Lower leg skin (tissue), 3 donors: Measurements from ENCODE around the gene UMAD1.

Experiments
- POLR2A ChIP-seq, 2 donors: fragments of 450-650 bp; IDR thresholded peaks; one replicate each; pipeline ENCODE4 v1.6.1; 2016 to 2017; ENCODE audit warnings: antibody characterized with exemption in 2 of 2, mild to moderate bottlenecking in 1 of 2, moderate library complexity in 1 of 2
- TF ChIP-seq, protein P1 (sequence below), 3 donors: fragments of 450-650 bp; IDR thresholded peaks; one replicate each; pipeline ENCODE4 v1.5.1; 2016; ENCODE audit warnings: antibody characterized with exemption in 3 of 3, mild to moderate bottlenecking in 3 of 3, moderate library complexity in 2 of 3

GRCh38 chr7:7795203-7795602 is 154.7 kb downstream of the UMAD1 start:
- TF ChIP-seq POLR2A (IDR thresholded peaks at IDR 0.05), result no peak
- TF ChIP-seq, protein P1, sequence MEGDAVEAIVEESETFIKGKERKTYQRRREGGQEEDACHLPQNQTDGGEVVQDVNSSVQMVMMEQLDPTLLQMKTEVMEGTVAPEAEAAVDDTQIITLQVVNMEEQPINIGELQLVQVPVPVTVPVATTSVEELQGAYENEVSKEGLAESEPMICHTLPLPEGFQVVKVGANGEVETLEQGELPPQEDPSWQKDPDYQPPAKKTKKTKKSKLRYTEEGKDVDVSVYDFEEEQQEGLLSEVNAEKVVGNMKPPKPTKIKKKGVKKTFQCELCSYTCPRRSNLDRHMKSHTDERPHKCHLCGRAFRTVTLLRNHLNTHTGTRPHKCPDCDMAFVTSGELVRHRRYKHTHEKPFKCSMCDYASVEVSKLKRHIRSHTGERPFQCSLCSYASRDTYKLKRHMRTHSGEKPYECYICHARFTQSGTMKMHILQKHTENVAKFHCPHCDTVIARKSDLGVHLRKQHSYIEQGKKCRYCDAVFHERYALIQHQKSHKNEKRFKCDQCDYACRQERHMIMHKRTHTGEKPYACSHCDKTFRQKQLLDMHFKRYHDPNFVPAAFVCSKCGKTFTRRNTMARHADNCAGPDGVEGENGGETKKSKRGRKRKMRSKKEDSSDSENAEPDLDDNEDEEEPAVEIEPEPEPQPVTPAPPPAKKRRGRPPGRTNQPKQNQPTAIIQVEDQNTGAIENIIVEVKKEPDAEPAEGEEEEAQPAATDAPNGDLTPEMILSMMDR (IDR thresholded peaks at IDR 0.05), result no peak
